CD14-positive monocyte (primary cell): ENCODE results near the gene LRRTM4. TPM values are rescaled to one million over a fixed set of nuclear protein-coding genes. Genes with fewer than 3 reads are reported as not detected.

Source experiments
- DNase-seq, 3 donors: peaks; one replicate each; pipeline ENCODE4 v3.0.0-alpha.2; 2011 to 2022
- H2AFZ ChIP-seq: 2 replicates; pipeline ENCODE4 v1.6.0; 2012; ENCODE audit warnings: mild to moderate bottlenecking, low read depth, low read length, inconsistent platforms; ENCODE audit not compliant: insufficient read depth, poor library complexity, severe bottlenecking
- H3K27ac ChIP-seq, 2 donors: 1 replicate in 1 of 2; 2 replicates in 1 of 2; pipeline ENCODE4 v1.5.1; 2012 to 2013; ENCODE audit warnings: low read length in 2 of 2, control low read depth in 1 of 2, inconsistent platforms in 1 of 2, low read depth in 1 of 2, mild to moderate bottlenecking in 1 of 2
- H3K27me3 ChIP-seq, 2 donors: one replicate each; pipeline versions ENCODE4 v1.6.0 to v1.6.1; 2011 to 2013; ENCODE audit warnings: low read length in 2 of 2; ENCODE audit not compliant: control insufficient read depth in 2 of 2, insufficient read depth in 2 of 2
- H3K36me3 ChIP-seq, 2 donors: replicated peaks in 1 of 2; 1 replicate in 1 of 2; 2 replicates in 1 of 2; pipeline versions ENCODE4 v1.5.1 to v1.6.1; 2012 to 2013; ENCODE audit warnings: low read length in 2 of 2, control low read depth in 1 of 2, inconsistent platforms in 1 of 2, mild to moderate bottlenecking in 1 of 2; ENCODE audit not compliant: insufficient read depth in 2 of 2, control insufficient read depth in 1 of 2
- H3K4me1 ChIP-seq, 2 donors: 1 replicate in 1 of 2; 2 replicates in 1 of 2; pipeline versions ENCODE4 v1.5.1 to v1.6.1; 2012 to 2013; ENCODE audit warnings: low read length in 2 of 2, control low read depth in 1 of 2, inconsistent platforms in 1 of 2, mild to moderate bottlenecking in 1 of 2, moderate library complexity in 1 of 2; ENCODE audit not compliant: insufficient read depth in 2 of 2, control insufficient read depth in 1 of 2
- H3K4me2 ChIP-seq: replicated peaks from 2 replicates; pipeline ENCODE3; 2012; ENCODE audit warnings: low read length, moderate library complexity, mild to moderate bottlenecking; ENCODE audit not compliant: poor library complexity, severe bottlenecking; ENCODE audit errors: extremely low read depth
- H3K4me3 ChIP-seq, 3 experiments: fragments of 200-600 bp in 1 of 3; sonication (generic) in 1 of 3; replicated peaks in 1 of 3; 1 replicate in 2 of 3; 2 replicates in 1 of 3; pipeline ENCODE4 v1.5.1; 2011 to 2013; ENCODE audit warnings: low read length in 3 of 3, mild to moderate bottlenecking in 3 of 3, control low read depth in 2 of 3, low read depth in 2 of 3, inconsistent platforms in 1 of 3, moderate library complexity in 1 of 3
- H3K79me2 ChIP-seq: 2 replicates; pipeline ENCODE4 v1.6.0; 2012; ENCODE audit warnings: mild to moderate bottlenecking, control low read depth, inconsistent platforms, low read length, moderate library complexity; ENCODE audit not compliant: insufficient read depth
- H3K9ac ChIP-seq: 2 replicates; pipeline ENCODE4 v1.6.0; 2017; ENCODE audit warnings: low read length, mild to moderate bottlenecking; ENCODE audit not compliant: insufficient read depth, poor library complexity, severe bottlenecking
- H3K9me3 ChIP-seq, 2 donors: replicated peaks in 1 of 2; 1 replicate in 1 of 2; 2 replicates in 1 of 2; pipeline versions ENCODE4 v1.5.1 to v1.6.1; 2012 to 2013; ENCODE audit warnings: low read length in 2 of 2, control low read depth in 1 of 2; ENCODE audit not compliant: control insufficient read depth in 1 of 2, insufficient read depth in 1 of 2
- H4K20me1 ChIP-seq: 2 replicates; pipeline ENCODE4 v1.6.0; 2012; ENCODE audit warnings: mild to moderate bottlenecking, low read length, control low read depth, moderate library complexity; ENCODE audit not compliant: insufficient read depth
- H3K27ac Mint-ChIP-seq, 7 donors: one replicate each; pipeline ENCODE4 v1.8.0; 2020; ENCODE audit warnings: mild to moderate bottlenecking in 7 of 7, mixed read lengths in 7 of 7, moderate library complexity in 6 of 7, inconsistent platforms in 2 of 7
- H3K27me3 Mint-ChIP-seq, 3 donors: one replicate each; pipeline ENCODE4 v1.8.0; 2021 to 2022; ENCODE audit warnings: low read depth in 3 of 3, mild to moderate bottlenecking in 3 of 3, mixed read lengths in 3 of 3, moderate library complexity in 3 of 3, inconsistent platforms in 1 of 3
- H3K36me3 Mint-ChIP-seq, 2 donors: one replicate each; pipeline ENCODE4 v1.8.0; 2020; ENCODE audit warnings: mixed read lengths in 2 of 2, inconsistent platforms in 1 of 2, mild to moderate bottlenecking in 1 of 2
- H3K4me1 Mint-ChIP-seq: one replicate; pipeline ENCODE4 v1.8.0; 2020; ENCODE audit warnings: mild to moderate bottlenecking, mixed read lengths
- H3K4me3 Mint-ChIP-seq, 2 donors: one replicate each; pipeline ENCODE4 v1.8.0; 2020; ENCODE audit warnings: mild to moderate bottlenecking in 2 of 2, mixed read lengths in 2 of 2, moderate library complexity in 1 of 2
- H3K9me3 Mint-ChIP-seq, 7 donors: one replicate each; pipeline ENCODE4 v1.8.0; 2020 to 2022; ENCODE audit warnings: mixed read lengths in 7 of 7, mild to moderate bottlenecking in 6 of 7, moderate library complexity in 6 of 7, inconsistent platforms in 2 of 7
- CTCF ChIP-seq: fragments of 200-600 bp; IDR thresholded peaks from one replicate; pipeline ENCODE4 v1.8.0; 2022; ENCODE audit warnings: antibody characterized with exemption, mild to moderate bottlenecking
- WGBS: methylation state at CpG from one replicate; pipeline ENCODE4 v1.1.5; 2013; ENCODE audit warnings: missing lambda C conversion rate; ENCODE audit not compliant: insufficient coverage; 5-methylcytosine and 5-hydroxymethylcytosine counted together
- intact Hi-C, 2 donors: fragments of 100-400 bp; cut with micrococcal nuclease; formaldehyde crosslinking; loops; one replicate each; pipeline versions ENCODE4 v1.15.0 to v1.15.1; 2023
- polyA plus RNA-seq, 3 donors: library from polyadenylated mRNA; depleted of rRNA in 1 of 3; unstranded in 2 of 3; stranded (reverse) in 1 of 3; fragments of 300-500 nt in 2 of 3; fragments of >200 nt in 1 of 3; fragmentation: Illumina TruSeq in 2 of 3; gene quantifications; 1 replicate in 2 of 3; 2 replicates in 1 of 3; pipeline ENCODE4 v1.2.3, GENCODE V29; 2012 to 2021

Gene LRRTM4
- polyA plus RNA-seq, 3 donors = not detected

- Histone ChIP-seq H3K9ac (no peak overlapping the region), H3K9me3 (peaks cover 0 to 7% of the 10 kb centered on the region in 2 donors), H3K4me3 (no peak overlapping the region), H3K4me1 (no peaks in the 10 kb centered on the region), H3K27me3 (no peaks in the 10 kb centered on the region), H3K27ac (no peak overlapping the region), H4K20me1 (no peaks in the 10 kb centered on the region), H2AFZ (no peak overlapping the region), H3K79me2 (no peaks in the 10 kb centered on the region), H3K36me3 (no peaks in the 10 kb centered on the region), H3K4me2 (no peak overlapping the region)
- Mint-ChIP-seq H3K27me3 (no peaks in the 10 kb centered on the region), H3K9me3 (peaks cover 0 to 6% (median 3%) of the 10 kb centered on the region in 7 donors), H3K4me1 (no peaks in the 10 kb centered on the region), H3K27ac (no peak overlapping the region), H3K4me3 (no peak overlapping the region), H3K36me3 (no peaks in the 10 kb centered on the region)
- TF ChIP-seq CTCF = no peak
- no peak for DNase-seq
- WGBS = no CpG with 5 or more reads among the region's 3 CpGs
- intact Hi-C loops = no loop called here
These were observed 501.0 kb downstream of the LRRTM4 start for GRCh38 chr2:77021161-77021560.

- Mint-ChIP-seq H3K27me3 (peaks cover 0 to 2% (median 0%) of the 10 kb centered on the region in 3 donors), H3K27ac (no peak overlapping the region), H3K9me3 (peaks cover 0 to 10% (median 4%) of the 10 kb centered on the region in 7 donors), H3K4me3 (no peak overlapping the region), H3K36me3 (no peaks in the 10 kb centered on the region), H3K4me1 (no peaks in the 10 kb centered on the region)
- DNase-seq = no peak
- peaks cover 0 to 9% of the 10 kb centered on the region in 2 donors for H3K9me3 ChIP-seq
- no peak overlapping the region for H3K4me2 ChIP-seq
- no peak overlapping the region for H2AFZ ChIP-seq
- no peaks in the 10 kb centered on the region for H3K79me2 ChIP-seq
- no peaks in the 10 kb centered on the region for H3K4me1 ChIP-seq
- H4K20me1 ChIP-seq = no peaks in the 10 kb centered on the region
- H3K4me3 ChIP-seq = no peak overlapping the region
- H3K36me3 ChIP-seq = no peaks in the 10 kb centered on the region
- intact Hi-C loops = no loop called here
- no peak overlapping the region for H3K9ac ChIP-seq
- no peaks in the 10 kb centered on the region for H3K27me3 ChIP-seq
- whole genome bisulfite sequencing = no CpG with 5 or more reads among the region's 1 CpG
- no peak for TF ChIP-seq CTCF
- no peak overlapping the region for H3K27ac ChIP-seq
These were observed 504.0 kb downstream of the LRRTM4 start for GRCh38 chr2:77018219-77018618.
